ENCODE results near the gene RPL11. TPM values are rescaled to one million over a fixed set of nuclear protein-coding genes. Genes with fewer than 3 reads are reported as not detected.
A peak's percentile ranks its signal among the peaks of the same experiment; 100 is the strongest.
"Not testable (repeated sequence)": the region's sequence is repeated elsewhere in the genome, so short reads cannot be mapped to it uniquely, and the experiment has no call there.

The RPL11 gene
- total RNA-seq, 2 experiments from 2014 or later: 1,457 to 1,518 TPM

DNA sequence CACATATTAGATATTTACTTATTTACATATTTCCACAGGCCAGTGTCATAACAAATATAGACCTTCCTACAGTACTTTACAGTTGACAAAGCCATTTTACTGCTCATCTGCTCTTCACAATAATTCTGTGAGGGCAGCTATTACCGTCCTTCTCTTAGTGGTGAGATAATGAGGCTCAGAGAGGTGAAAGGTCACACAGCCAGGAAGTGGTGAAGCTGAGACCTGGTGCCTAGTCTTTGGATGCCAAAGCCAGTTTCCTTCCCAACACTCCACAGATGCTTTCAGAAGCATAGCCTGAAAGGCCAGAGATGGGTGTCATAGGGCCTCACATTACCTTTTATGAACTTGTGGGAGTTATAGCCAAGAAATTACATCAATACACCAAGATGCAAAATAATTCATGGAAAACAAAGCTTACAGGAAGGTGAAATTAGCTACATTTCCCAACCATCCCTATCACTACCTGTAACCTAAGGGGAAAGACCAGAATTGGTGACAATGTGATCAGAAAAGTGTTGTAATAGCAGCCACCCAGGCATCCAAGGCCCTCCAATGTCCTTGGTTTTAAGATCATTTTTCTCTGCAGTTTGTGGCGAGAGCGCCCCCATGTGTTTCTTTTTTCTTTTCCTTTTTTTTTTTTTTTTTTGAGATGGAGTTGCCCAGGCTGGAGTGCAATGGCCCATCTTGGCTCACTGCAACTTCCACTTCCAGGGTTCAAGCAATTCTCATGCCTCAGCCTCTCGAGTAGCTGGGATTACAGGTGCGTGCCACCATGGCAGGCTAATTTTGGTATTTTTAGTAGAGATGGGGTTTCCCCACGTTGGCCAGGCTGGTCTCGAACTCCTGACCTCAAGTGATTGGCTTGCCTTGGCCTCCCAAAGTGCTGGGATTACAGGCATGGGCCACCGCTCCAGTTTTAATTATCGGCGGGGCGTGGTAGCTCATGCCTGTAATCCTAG is 26.5 kb upstream of the RPL11 start:
- H3K4me1 Mint-ChIP-seq: peaks cover 6% of the 10 kb centered on the region
- no peak overlapping the region for H3K4me3 Mint-ChIP-seq
- peak; percentile 6 for DNase-seq
- no peaks in the 10 kb centered on the region for H3K9me3 Mint-ChIP-seq
- no peaks in the 10 kb centered on the region for H3K27me3 Mint-ChIP-seq
- H3K27ac Mint-ChIP-seq: peak overlapping the region; percentile 7
- no peaks in the 10 kb centered on the region for H3K36me3 Mint-ChIP-seq

- H3K9me3 Mint-ChIP-seq: no peaks in the 10 kb centered on the region
- H3K4me3 Mint-ChIP-seq: no peak overlapping the region
- no peak overlapping the region for H3K27ac Mint-ChIP-seq
- peaks cover 5% of the 10 kb centered on the region for H3K27me3 Mint-ChIP-seq
- H3K36me3 Mint-ChIP-seq: no peaks in the 10 kb centered on the region
- H3K4me1 Mint-ChIP-seq: peaks cover 6% of the 10 kb centered on the region
- no peak for DNase-seq
Measured at GRCh38 chr1:23667411-23667810, 24.2 kb upstream of the RPL11 start.

DNA sequence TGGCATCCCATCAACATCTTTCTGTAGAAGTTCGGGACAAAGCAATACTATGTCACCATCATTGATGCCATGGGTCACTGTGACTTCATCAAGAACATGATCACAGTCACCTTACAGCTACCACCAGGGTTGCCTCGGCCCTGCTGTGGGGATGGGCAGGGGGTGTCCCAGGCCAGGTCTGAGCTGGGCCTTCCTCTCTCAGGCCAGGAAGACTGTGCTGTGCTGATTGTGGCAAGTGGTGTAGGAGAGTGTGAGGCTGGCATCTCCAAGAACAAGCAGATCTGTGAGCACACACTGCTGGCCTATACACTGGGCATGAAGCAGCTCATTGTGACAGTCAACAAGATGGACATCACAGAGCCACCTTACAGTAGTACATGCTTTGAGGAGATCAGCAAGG is 20.9 kb upstream of the RPL11 start:
- no peaks in the 10 kb centered on the region for H3K9me3 Mint-ChIP-seq
- H3K4me1 Mint-ChIP-seq: no peaks in the 10 kb centered on the region
- no peak overlapping the region for H3K4me3 Mint-ChIP-seq
- no peak for DNase-seq
- H3K36me3 Mint-ChIP-seq: no peaks in the 10 kb centered on the region
- H3K27ac Mint-ChIP-seq: no peak overlapping the region
- H3K27me3 Mint-ChIP-seq: peaks cover 13% of the 10 kb centered on the region

- Mint-ChIP-seq H3K36me3 (no peaks in the 10 kb centered on the region), H3K9me3 (no peaks in the 10 kb centered on the region), H3K27me3 (peaks cover 13% of the 10 kb centered on the region), H3K4me3 (no peak overlapping the region), H3K27ac (no peak overlapping the region), H3K4me1 (no peaks in the 10 kb centered on the region)
- no peak for DNase-seq
Measured at GRCh38 chr1:23673086-23673813, 18.4 kb upstream of the RPL11 start.

DNA sequence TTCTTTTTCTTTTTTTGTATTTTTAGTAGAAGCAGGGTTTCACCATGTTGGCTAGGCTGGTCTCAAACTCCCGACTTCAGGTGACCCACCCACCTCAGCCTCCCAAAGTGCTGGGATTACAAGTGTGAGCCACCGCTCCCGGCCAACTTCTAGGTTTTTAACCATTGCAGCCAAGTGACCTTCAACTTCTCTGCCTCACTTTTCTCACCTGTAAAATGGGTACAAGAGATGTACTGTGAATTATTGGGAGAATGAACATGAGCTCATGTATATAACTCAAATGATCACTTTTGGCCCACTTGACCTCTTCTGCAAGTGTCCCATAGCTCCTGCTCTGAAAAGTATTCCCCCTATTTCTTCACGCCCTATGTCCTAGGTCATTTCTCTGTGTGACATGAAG is 11.8 kb upstream of the RPL11 start:
- H3K27ac Mint-ChIP-seq: no peak overlapping the region
- no peaks in the 10 kb centered on the region for H3K36me3 Mint-ChIP-seq

DNA sequence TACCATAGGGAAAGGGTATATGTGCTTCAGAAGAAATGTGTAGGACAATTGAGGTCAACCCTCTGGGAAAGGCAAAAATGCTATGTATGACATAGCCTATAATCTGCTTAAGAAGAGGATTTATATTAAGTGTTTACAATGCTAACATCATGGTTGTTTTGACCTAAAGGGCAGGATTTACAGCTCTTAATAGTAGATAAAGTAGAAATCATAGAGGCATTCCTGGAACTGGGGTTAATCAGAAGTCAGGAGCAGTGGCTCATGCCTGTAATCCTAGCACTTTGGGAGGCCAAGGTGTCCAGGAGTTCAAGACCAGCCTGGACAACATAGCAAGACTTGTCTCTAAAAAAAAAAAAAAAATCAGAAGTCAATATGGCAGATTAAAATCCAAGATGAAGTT is 8.7 kb upstream of the RPL11 start:
- no peak overlapping the region for H3K27ac Mint-ChIP-seq
- no peaks in the 10 kb centered on the region for H3K4me1 Mint-ChIP-seq
- DNase-seq: no peak
- no peak overlapping the region for H3K4me3 Mint-ChIP-seq
- no peaks in the 10 kb centered on the region for H3K9me3 Mint-ChIP-seq
- H3K36me3 Mint-ChIP-seq: no peaks in the 10 kb centered on the region
- H3K27me3 Mint-ChIP-seq: peaks cover 17% of the 10 kb centered on the region

More for the DNA sequence above, 11.8 kb upstream of the RPL11 start:
- DNase-seq: no peak
- Mint-ChIP-seq H3K4me1 (no peaks in the 10 kb centered on the region), H3K27me3 (peaks cover 6% of the 10 kb centered on the region), H3K4me3 (no peak overlapping the region), H3K9me3 (no peaks in the 10 kb centered on the region)

DNA sequence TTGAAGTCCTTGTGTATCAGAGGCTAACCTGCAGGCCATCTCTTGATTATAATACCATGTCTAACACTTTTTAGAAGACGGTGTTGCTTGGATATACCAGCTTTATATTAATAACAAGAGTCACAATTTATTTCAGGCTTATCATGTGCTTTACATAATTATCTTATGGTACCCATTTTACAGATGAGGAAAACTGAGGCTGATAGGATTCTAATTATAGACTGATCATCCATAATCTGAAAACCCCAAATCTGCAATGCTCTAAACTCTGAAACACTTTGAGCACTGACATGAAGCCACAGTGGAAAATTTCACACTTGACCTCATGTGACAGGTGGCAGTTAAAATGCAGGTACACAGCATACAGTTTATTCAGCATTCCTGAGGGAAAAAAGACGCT is 7.2 kb upstream of the RPL11 start:
- H3K36me3 Mint-ChIP-seq: no peaks in the 10 kb centered on the region
- H3K4me3 Mint-ChIP-seq: no peak overlapping the region
- no peak for DNase-seq
- H3K4me1 Mint-ChIP-seq: no peaks in the 10 kb centered on the region
- peaks cover 17% of the 10 kb centered on the region for H3K27me3 Mint-ChIP-seq
- H3K9me3 Mint-ChIP-seq: no peaks in the 10 kb centered on the region
- no peak overlapping the region for H3K27ac Mint-ChIP-seq

- H3K4me3 Mint-ChIP-seq, H3K27ac Mint-ChIP-seq, H3K4me1 Mint-ChIP-seq, DNase-seq, H3K36me3 Mint-ChIP-seq, H3K9me3 Mint-ChIP-seq: not testable (repeated sequence)
- H3K27me3 Mint-ChIP-seq: peaks cover 17% of the 10 kb centered on the region
Measured at GRCh38 chr1:23685197-23685596, 6.4 kb upstream of the RPL11 start.

GRCh38 chr1:23687680-23688079 is 3.9 kb upstream of the RPL11 start:
- H3K27me3 Mint-ChIP-seq: peaks cover 11% of the 10 kb centered on the region
- not testable (repeated sequence) for H3K9me3 Mint-ChIP-seq, H3K27ac Mint-ChIP-seq, H3K4me3 Mint-ChIP-seq, DNase-seq, H3K4me1 Mint-ChIP-seq
- peaks cover 11% of the 10 kb centered on the region for H3K36me3 Mint-ChIP-seq

GRCh38 chr1:23688281-23688680 is 3.3 kb upstream of the RPL11 start:
- H3K4me1 Mint-ChIP-seq, H3K4me3 Mint-ChIP-seq, H3K9me3 Mint-ChIP-seq, DNase-seq, H3K27ac Mint-ChIP-seq: not testable (repeated sequence)
- peaks cover 17% of the 10 kb centered on the region for H3K36me3 Mint-ChIP-seq
- peaks cover 11% of the 10 kb centered on the region for H3K27me3 Mint-ChIP-seq

DNA sequence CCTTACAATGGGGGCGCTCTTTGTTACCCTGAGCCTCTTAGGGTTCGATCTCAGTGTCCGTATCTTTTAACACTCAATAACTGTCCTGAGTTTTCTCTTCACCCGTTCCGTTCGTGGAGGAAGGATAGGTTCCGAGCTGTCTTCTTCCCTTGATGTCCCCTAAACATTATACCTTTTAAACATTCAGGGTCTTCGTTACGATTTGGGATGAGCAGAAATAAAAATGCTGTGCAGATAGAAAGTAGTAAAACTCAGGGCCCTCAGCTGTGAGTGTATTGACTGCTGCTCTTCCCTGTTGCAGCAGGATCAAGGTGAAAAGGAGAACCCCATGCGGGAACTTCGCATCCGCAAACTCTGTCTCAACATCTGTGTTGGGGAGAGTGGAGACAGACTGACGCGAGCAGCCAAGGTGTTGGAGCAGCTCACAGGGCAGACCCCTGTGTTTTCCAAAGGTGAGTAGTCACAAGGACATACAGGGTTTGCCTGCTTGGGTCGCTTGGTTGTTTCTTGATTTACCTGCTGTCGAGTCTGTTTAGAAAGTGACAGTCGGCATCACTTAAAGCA is 784 bp downstream of the RPL11 start:
- peaks cover 36% of the 10 kb centered on the region for H3K4me1 Mint-ChIP-seq
- H3K4me3 Mint-ChIP-seq: peak overlapping the region; percentile 96
- H3K36me3 Mint-ChIP-seq: peaks cover 59% of the 10 kb centered on the region
- no peaks in the 10 kb centered on the region for H3K9me3 Mint-ChIP-seq
- no peak for DNase-seq
- peak overlapping the region; percentile 97 for H3K27ac Mint-ChIP-seq
- H3K27me3 Mint-ChIP-seq: no peaks in the 10 kb centered on the region

DNA sequence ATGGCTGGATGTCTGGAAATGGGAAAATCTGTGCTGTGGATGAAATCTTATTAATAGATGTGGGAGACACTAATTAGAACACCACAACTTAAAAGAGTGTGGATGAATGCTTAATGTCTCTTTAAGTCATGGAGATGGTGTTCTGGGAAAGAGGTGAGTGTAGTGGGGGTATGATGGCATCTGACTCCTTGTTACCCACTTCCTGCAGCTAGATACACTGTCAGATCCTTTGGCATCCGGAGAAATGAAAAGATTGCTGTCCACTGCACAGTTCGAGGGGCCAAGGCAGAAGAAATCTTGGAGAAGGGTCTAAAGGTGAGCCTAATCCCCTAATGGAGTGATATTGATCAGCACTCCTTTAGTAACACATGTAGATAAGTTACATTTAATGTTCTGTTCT is 2.0 kb downstream of the RPL11 start:
- H3K9me3 Mint-ChIP-seq: no peaks in the 10 kb centered on the region
- peaks cover 47% of the 10 kb centered on the region for H3K4me1 Mint-ChIP-seq
- peak overlapping the region; percentile 97 for H3K27ac Mint-ChIP-seq
- H3K4me3 Mint-ChIP-seq: peak overlapping the region; percentile 96
- H3K36me3 Mint-ChIP-seq: peaks cover 71% of the 10 kb centered on the region
- DNase-seq: no peak
- no peaks in the 10 kb centered on the region for H3K27me3 Mint-ChIP-seq

- DNase-seq: no peak
- H3K27me3 Mint-ChIP-seq: no peaks in the 10 kb centered on the region
- H3K4me1 Mint-ChIP-seq: peaks cover 52% of the 10 kb centered on the region
- no peaks in the 10 kb centered on the region for H3K9me3 Mint-ChIP-seq
- H3K4me3 Mint-ChIP-seq: peak overlapping the region; percentile 96
- peak overlapping the region; percentile 97 for H3K27ac Mint-ChIP-seq
- H3K36me3 Mint-ChIP-seq: peaks cover 76% of the 10 kb centered on the region
Measured at GRCh38 chr1:23694371-23694770, 2.8 kb downstream of the RPL11 start.

DNA sequence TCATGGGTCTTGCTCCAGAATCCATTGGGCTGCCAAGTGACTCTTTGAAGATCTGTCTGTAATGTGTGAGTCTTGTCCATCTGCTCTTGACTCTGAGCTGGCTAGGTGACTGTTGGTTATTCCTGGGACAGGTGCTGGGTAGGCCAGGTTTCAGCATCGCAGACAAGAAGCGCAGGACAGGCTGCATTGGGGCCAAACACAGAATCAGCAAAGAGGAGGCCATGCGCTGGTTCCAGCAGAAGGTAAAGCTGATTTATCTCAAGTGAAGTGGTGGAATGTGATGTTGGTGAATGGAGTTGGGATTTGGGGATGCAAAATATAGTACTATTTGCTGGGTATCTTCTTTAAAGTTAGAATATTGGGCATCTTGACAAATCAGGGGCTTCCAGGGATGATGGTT is 4.1 kb downstream of the RPL11 start:
- H3K27ac Mint-ChIP-seq: peak overlapping the region; percentile 34
- H3K36me3 Mint-ChIP-seq: peaks cover 84% of the 10 kb centered on the region
- H3K4me3 Mint-ChIP-seq: peak overlapping the region; percentile 96

GRCh38 chr1:23696335-23696989 is 4.9 kb downstream of the RPL11 start:
- peak overlapping the region; percentile 96 for H3K4me3 Mint-ChIP-seq
- no peaks in the 10 kb centered on the region for H3K9me3 Mint-ChIP-seq
- no peaks in the 10 kb centered on the region for H3K27me3 Mint-ChIP-seq
- H3K36me3 Mint-ChIP-seq: peaks cover 89% of the 10 kb centered on the region
- H3K27ac Mint-ChIP-seq: peak overlapping the region; percentile 34
- peaks cover 63% of the 10 kb centered on the region for H3K4me1 Mint-ChIP-seq
- no peak for DNase-seq

More for the DNA sequence above, 4.1 kb downstream of the RPL11 start:
- no peaks in the 10 kb centered on the region for H3K9me3 Mint-ChIP-seq
- no peaks in the 10 kb centered on the region for H3K27me3 Mint-ChIP-seq
- no peak for DNase-seq
- peaks cover 58% of the 10 kb centered on the region for H3K4me1 Mint-ChIP-seq

All from activated naive CD8-positive, alpha-beta T cell treated with anti-CD3 and anti-CD28 coated beads for 36 hours (primary cell).